Measurements from ENCODE around the gene STX5.
"Not testable (repeated sequence)": the region's sequence is repeated elsewhere in the genome, so short reads cannot be mapped to it uniquely, and the experiment has no call there.

The STX5 gene

GRCh38 chr11:62828130-62828529 lies 3.7 kb downstream of the STX5 start:
- DNase-seq = not testable (repeated sequence)

GRCh38 chr11:62823677-62824076 lies 8.2 kb downstream of the STX5 start:
- no peak for DNase-seq

- DNase-seq = no peak
Observed at GRCh38 chr11:62817129-62817528, 14.7 kb downstream of the STX5 start.

- no peak for DNase-seq
Observed at GRCh38 chr11:62816557-62816956, 15.3 kb downstream of the STX5 start.

GRCh38 chr11:62811659-62812058 lies 20.2 kb downstream of the STX5 start:
- no peak for DNase-seq

- no peak for DNase-seq
Observed at GRCh38 chr11:62810748-62811147, 21.1 kb downstream of the STX5 start.

- no peak for DNase-seq
Observed at GRCh38 chr11:62806611-62807121, 25.2 kb downstream of the STX5 start.

- DNase-seq = peak in 2 of 4 experiments; percentile 10 to 15
Observed at GRCh38 chr11:62805961-62806441, 25.9 kb downstream of the STX5 start.

GRCh38 chr11:62805076-62805892 lies 26.6 kb downstream of the STX5 start, which contains the start of gene NXF1:
NXF1 (minus strand) TSS chr11:62805440; CDS start chr11:62805356, 84 bp downstream.
- DNase-seq = peak; percentile 91 to 97 (median 93)

GRCh38 chr11:62804310-62805075 lies 27.4 kb downstream of the STX5 start:
- DNase-seq = no peak

- no peak for DNase-seq
Observed at GRCh38 chr11:62801071-62801470, 30.8 kb downstream of the STX5 start.

GRCh38 chr11:62799486-62799885 lies 32.4 kb downstream of the STX5 start:
- no peak for DNase-seq

GRCh38 chr11:62796281-62796680 lies 35.6 kb downstream of the STX5 start:
- DNase-seq = no peak

- no peak for DNase-seq
Observed at GRCh38 chr11:62794201-62794775, 37.6 kb downstream of the STX5 start.

- DNase-seq = no peak
Observed at GRCh38 chr11:62792202-62792575, 39.7 kb downstream of the STX5 start.

- DNase-seq = peak; percentile 74 to 89 (median 81)
Observed at GRCh38 chr11:62791501-62792201, 40.2 kb downstream of the STX5 start, which contains the start of gene TMEM223. TMEM223 (minus strand) TSS chr11:62792006; CDS start chr11:62791994, 12 bp downstream.

GRCh38 chr11:62789576-62789975 lies 42.3 kb downstream of the STX5 start:
- DNase-seq = no peak

- no peak for DNase-seq
Observed at GRCh38 chr11:62788991-62789390, 42.9 kb downstream of the STX5 start.

GRCh38 chr11:62787005-62787759 lies 44.7 kb downstream of the STX5 start, which contains the start of gene TMEM179B:
TMEM179B (plus strand) TSS chr11:62787402; CDS start chr11:62787432, 30 bp downstream.
- DNase-seq = peak; percentile 95 to 98 (median 96)

- peak; percentile 67 to 79 (median 74) for DNase-seq
Observed at GRCh38 chr11:62786318-62787004, 45.4 kb downstream of the STX5 start.

GRCh38 chr11:62782753-62783152 lies 49.1 kb downstream of the STX5 start:
- DNase-seq = no peak
